Right ventricle myocardium superior (tissue), 1 donor: ENCODE results near the gene GCDH. TPM values are rescaled to one million over a fixed set of nuclear protein-coding genes. Genes with fewer than 3 reads are reported as not detected.

Experiments
- ATAC-seq: fragments of 200-7000 bp; cut with Tn5 transposase; one replicate; pipeline ENCODE4 v1.9.1; 2020; ENCODE audit warnings: mild to moderate bottlenecking; ENCODE audit not compliant: poor library complexity
- DNase-seq: peaks from one replicate; pipeline ENCODE4 v3.0.0-alpha.2; 2020
- intact Hi-C: fragments of 100-400 bp; cut with DNase I; formaldehyde crosslinking; loops from one replicate; pipeline ENCODE4 v1.11.2; 2022
- total RNA-seq: library from RNA; stranded (reverse); fragmentation: NEBNext Ultra II Directional; extraction: Animal tissue kit (Norgen Biotek cat#: 25700); gene quantifications from one replicate; pipeline ENCODE4 v1.2.1, GENCODE V29; 2021
- donor health status: DM: no; HTN: yes; CAD: no; lungs with severe emphysema.

GCDH gene
- total RNA-seq, 1 donor from 2014 or later: 39.5 TPM

GRCh38 chr19:12933287-12934072, 42.5 kb downstream of the GCDH start, which contains the start of gene FARSA:
Gene FARSA, minus strand, starts transcription at chr19:12933711. Its CDS starts 15 bp downstream, at chr19:12933696.
- DNase-seq (peak; percentile 94), ATAC-seq (peak; percentile 85)
- intact Hi-C loops: no loop called here

GRCh38 chr19:12935071-12935470, 44.1 kb downstream of the GCDH start:
- intact Hi-C loops: no loop called here
- ATAC-seq (no peak), DNase-seq (no peak)

- intact Hi-C loops: no loop called here
- no peak for DNase-seq
- ATAC-seq: no peak
Measured at GRCh38 chr19:12936582-12936981, 45.6 kb downstream of the GCDH start.

GRCh38 chr19:12937093-12937926, 46.4 kb downstream of the GCDH start:
- DNase-seq (no peak), ATAC-seq (no peak)
- intact Hi-C loops: no loop called here

- intact Hi-C loops: no loop called here
Measured at GRCh38 chr19:12937927-12938778, 47.2 kb downstream of the GCDH start, which contains the start of gene CALR. Gene CALR, plus strand, starts transcription at chr19:12938609. Its CDS starts 71 bp downstream, at chr19:12938680.

GRCh38 chr19:12938779-12939601, 48.0 kb downstream of the GCDH start:
- ATAC-seq: peak; percentile 11
- intact Hi-C loops: no loop called here
- no peak for DNase-seq

More at GRCh38 chr19:12937927-12938778, 47.2 kb downstream of the GCDH start, which contains the start of gene CALR:
- peak; percentile 91 for ATAC-seq
- DNase-seq: peak; percentile 100

- ATAC-seq (no peak), DNase-seq (no peak)
- intact Hi-C loops: no loop called here
Measured at GRCh38 chr19:12939975-12940423, 49.0 kb downstream of the GCDH start.

GRCh38 chr19:12940897-12941296, 49.9 kb downstream of the GCDH start:
- intact Hi-C loops: no loop called here
- no peak for ATAC-seq
- no peak for DNase-seq

- intact Hi-C loops: no loop called here
- no peak for DNase-seq
- no peak for ATAC-seq
Measured at GRCh38 chr19:12943437-12944044, 52.6 kb downstream of the GCDH start.

GRCh38 chr19:12944104-12944674, 53.2 kb downstream of the GCDH start:
- DNase-seq: no peak
- intact Hi-C loops: no loop called here
- no peak for ATAC-seq

GRCh38 chr19:12945479-12946091, 54.6 kb downstream of the GCDH start, which contains the start of gene RAD23A:
Gene RAD23A, plus strand, starts transcription at chr19:12945862. Its CDS starts 87 bp downstream, at chr19:12945949.
- DNase-seq (peak; percentile 99), ATAC-seq (peak; percentile 96)
- intact Hi-C loops: no loop called here

GRCh38 chr19:12946092-12946721, 55.2 kb downstream of the GCDH start:
- intact Hi-C loops: no loop called here
- peak; percentile 81 for ATAC-seq
- peak; percentile 82 for DNase-seq

- intact Hi-C loops: no loop called here
- no peak for ATAC-seq
- DNase-seq: no peak
Measured at GRCh38 chr19:12946731-12947496, 56.0 kb downstream of the GCDH start.

GRCh38 chr19:12947702-12948611, 57.0 kb downstream of the GCDH start:
- DNase-seq (no peak), ATAC-seq (no peak)
- intact Hi-C loops: no loop called here
